HG03045 (cell line): ENCODE measurements around the gene DGCR8.
A peak's percentile ranks its signal among the peaks of the same experiment; 100 is the strongest.

Experiments
- ATAC-seq: cut with Tn5 transposase; IDR thresholded peaks from one replicate; pipeline ENCODE4 v1.9.1; 2021; ENCODE audit warnings: mild to moderate bottlenecking, moderate library complexity; ENCODE audit not compliant: unreplicated experiment

Gene DGCR8

DNA sequence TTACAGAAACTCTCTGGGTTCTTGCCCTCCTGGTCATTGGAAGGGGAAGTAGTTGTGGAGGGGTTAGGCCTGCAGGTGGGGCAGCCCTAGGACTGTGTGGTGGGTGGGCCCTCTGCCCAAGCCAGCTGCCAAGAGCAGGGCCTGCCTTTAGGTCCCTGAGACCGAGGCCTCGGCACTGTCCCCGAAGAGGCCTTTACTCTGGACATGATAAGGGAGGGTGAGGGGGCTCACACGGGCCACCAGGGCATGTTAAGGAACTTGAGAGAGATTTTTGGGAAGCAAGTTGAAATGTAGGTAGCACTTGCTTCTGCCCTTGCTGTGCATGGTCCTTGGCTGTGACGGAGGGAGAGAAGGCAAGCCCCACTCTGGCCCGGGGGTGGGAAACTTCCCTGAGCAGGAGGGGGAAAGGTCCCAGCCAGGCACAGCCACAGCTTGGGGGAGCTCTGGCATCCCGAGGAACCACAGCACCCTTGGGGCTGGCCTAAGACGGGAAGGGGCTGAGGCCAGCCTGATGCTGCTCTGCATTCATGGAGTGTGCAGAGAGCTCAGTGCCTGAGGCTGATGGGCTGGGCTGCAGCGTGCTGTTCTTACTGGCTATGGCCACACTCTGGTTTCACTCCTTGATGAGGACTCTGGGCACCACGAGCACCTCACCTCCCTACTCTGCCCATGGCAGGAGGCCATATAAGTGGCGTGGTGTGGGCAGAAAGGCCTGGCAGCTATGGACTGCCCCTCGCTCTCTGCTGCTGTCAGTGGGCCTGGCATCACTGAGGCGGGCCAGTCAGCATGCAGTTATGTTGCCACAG is 28.1 kb downstream of the DGCR8 start:
- no peak for ATAC-seq

DNA sequence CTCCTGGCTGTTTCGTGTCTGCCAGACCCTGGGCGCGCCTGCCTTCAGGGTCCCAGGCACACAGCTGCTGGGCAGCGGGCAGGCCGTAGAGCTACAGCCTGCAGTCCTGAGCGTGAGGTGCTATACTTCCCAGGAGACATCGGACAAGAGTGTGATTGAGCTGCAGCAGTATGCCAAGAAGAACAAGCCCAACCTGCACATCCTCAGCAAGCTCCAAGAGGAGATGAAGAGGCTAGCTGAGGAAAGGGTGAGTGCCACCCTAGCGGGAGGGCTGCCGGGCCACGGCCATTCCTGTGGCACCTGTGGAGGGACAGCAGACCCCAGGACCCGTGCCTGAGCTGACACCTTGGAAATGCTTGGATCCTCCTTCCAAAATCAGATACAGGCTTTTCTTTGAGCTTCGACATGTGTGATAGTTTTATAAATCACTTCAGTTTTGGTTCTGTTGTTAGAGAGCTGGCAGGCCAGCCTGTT is 28.8 kb downstream of the DGCR8 start:
- ATAC-seq: no peak

DNA sequence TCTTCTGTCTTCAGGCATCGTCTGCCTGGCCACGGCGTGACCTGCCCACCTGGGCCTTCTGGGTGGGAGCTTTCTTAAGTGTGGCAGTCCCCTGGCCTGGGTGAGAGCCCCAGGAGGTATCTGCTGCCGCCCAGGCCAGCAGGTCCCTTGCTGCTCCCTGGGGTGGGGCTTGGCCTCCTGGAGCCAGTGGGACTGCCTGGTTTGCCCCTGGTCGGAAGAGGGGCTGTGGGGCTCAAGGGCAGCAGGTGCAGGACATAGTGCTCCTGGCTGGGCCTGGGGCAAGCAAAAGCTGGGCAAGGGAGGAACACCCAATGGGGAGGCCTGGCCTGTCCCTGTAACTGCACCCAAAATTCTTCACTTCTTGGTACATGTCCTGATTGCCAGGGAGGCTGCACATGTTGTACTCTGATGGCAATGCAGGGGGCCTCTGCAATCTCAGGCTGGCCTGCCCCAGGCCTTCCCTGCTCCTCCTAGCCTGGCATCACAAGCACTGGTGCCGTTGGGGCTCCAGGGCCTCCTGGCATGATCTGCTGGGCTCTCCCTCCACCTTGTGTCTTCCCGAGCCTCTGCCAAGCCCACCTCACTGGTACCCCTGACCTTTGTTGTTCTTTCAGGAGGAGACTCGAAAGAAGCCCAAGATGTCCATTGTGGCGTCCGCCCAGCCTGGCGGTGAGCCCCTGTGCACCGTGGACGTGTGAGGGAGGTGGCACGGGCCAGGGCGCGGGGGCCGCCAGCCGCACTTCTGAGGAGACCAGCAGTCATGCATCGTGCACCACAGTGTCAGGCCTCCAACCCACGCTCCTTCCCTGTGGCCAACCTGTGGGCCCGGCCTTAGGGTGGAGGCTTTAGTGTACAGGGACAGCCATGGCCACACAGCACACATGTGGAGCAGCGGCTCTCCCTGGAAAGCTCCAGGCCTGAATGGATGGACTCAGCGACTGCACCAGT is 29.6 kb downstream of the DGCR8 start:
- ATAC-seq: no peak

DNA sequence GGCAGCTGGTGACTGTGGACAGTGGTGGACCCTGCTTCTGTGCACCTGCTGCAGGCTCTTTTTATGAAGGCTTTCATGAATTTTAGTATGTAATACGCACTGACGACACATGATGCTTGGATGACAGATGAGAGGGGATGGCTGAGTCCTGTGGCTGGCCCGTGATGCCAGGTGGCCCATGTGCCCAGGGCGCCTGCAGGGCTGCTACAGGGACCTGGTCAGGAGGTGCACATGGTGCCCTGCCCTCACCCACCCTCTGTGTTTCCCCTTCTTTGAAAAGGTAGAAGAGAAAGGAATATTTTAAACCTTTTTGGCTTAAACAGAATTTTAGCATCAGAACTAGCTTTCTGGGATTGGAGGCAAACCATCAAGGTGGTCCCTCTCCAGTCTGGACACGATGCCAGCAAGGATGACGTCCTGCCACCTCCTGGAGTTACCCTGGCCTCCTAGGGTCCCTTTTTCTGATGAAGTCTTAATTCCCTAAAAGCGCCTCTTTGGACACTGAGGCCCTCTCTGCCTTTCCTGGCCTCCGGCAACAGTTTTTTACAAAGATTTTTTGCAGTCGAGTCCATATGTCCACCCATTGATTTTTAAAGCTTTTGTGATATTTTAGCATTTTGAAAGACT is 30.4 kb downstream of the DGCR8 start:
- no peak for ATAC-seq

DNA sequence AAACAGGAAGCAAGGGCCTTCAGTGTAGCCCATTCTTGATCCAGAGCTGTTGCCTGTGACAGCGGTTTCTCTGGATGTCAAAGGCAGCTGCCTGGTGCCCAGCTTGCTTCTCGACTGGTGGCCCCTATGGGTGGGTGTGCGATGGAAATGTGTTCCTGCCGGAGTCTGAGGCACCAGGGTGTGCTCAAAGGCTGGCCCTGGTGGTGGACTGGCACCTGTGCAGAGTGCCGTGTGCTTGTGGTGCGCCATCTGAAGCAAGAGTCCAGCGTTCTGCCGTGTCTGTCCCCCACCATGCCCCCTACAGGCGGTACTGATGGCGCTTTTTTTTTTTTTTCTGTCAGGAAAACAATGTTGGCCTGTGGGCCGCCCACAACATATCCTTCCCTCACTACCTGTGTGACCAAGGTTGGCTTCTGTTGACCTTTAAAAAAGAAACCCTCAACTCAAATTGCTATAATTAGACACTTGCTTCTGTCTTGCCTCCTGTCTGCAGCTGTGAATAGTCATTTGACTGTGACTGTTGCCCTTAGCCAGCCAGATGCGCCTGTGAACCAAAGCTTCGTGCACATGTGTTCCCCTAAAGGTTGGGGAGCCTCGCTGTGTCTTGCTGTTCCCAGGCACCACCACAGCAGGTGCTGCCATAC is 31.1 kb downstream of the DGCR8 start:
- no peak for ATAC-seq

DNA sequence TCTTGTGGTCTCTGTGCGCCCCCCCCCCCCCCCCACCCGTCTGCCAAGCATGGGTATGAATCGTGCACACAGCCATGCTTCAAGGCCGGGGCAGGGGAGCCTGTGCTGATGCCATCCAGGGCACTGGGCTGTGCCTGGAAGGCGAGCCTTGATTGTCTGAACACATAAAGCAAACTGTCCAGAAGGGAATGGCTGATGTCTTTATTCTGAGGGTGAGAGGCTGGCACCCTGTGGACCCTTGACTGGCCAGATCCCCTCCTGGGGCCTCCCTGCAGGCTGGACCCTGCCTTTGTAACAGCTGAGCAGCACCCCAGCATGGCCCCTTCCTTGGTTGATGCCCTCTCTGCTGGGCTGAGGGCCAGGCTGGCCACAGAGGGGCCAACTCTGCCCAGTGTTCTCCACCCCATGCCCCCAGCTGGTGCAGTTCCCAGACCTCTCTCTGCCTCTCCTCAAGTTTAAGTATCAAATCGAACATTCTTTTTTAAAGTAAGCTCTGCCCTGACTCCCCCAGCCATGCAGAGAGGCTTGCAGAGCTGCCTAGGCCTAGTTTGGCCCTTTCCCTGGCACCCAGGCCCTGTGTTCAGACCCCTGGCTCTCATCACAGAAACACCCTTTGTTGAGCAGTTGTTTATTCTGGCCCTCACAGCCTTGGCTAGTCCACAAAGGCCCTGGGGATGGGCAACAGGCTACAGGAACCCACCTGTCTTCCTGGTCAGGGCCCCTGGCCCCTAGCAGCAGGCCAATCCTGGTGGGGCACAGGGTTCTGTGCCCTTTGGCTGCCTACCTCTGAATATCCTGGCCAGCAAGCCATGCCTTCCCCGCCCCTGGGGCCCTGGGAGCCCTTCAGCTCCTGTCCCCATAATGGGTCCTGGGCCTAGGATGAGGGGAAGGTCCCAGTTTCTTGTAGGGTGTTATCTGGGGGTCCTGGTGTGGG is 31.9 kb downstream of the DGCR8 start:
- ATAC-seq: no peak

DNA sequence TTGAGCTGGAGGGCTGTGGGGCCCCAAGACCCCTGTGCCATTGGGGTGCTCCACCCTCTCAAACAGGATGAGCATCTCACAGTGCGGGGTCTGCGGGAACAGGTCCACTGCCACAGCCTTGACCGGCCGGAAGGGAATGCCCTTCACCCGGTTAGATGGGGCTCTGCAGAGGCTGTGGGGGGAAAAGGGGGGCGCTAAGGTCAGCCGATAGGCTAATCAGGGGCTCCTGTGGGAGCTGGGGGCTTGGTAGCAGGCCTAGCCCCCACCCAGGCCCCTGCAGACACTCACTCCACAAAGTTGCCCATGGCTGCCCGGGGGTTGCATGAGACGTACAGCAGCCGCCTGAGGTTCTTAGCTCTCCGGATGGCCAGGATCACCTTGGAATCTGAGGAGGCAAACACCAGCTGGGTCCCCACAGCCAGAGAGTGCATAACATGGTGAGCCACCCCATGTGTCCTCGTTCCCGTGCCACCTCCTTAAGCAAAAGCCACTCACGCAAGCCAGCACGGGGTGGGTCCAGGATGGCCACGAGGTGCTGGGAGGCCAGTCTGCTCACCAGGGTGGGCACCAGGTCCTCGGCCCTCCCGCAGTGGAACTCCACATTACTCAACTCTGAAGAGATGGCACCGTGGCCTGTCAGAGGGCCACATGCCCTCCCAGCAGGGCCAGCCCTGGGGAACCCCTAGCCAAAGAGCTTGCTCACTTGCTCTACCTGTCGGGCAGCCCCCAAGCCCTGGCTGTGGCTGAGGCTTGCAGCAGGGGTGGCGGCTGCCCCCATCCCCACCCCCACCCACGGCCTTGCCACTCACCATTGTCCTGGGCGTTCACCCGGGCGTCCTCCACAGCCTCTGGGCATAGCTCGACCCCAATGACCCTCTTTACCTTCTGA is 32.8 kb downstream of the DGCR8 start:
- ATAC-seq: no peak

DNA sequence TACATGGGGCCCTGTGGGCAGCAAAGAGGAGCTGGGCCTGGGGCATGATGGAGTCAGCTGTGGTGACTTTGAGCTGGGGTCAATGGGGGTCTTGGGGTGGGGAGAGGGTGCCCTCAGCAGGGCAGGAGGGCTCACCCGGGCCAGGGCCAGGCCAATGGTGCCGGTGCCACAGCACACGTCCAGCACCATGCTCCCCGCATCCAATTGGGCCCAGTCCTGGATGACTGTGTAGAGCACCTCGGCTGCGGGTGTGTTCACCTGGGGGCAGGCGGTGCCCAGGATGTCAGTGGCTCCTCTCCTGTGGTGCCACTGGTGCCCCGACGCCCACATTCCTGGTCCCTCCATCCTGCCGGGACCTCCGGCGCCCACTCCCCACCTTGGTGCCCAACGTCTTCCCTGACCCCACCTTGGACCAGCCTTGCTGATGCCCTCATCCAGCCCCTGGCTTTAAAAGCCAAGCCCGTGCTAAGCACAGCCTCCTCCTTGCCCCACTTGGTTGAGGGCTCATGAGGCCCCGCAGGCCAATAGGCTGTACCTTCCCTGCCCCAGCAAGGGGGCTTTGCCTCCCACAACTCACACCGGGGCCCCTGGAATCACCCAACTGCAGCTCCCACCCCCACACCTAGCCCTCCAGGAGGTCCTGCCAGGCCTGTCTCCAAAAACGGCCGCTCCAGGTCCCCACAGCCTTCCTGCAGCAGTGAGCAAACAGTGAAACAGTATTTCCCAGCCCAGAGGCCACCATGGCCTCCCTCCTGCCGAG is 33.7 kb downstream of the DGCR8 start:
- ATAC-seq: no peak

DNA sequence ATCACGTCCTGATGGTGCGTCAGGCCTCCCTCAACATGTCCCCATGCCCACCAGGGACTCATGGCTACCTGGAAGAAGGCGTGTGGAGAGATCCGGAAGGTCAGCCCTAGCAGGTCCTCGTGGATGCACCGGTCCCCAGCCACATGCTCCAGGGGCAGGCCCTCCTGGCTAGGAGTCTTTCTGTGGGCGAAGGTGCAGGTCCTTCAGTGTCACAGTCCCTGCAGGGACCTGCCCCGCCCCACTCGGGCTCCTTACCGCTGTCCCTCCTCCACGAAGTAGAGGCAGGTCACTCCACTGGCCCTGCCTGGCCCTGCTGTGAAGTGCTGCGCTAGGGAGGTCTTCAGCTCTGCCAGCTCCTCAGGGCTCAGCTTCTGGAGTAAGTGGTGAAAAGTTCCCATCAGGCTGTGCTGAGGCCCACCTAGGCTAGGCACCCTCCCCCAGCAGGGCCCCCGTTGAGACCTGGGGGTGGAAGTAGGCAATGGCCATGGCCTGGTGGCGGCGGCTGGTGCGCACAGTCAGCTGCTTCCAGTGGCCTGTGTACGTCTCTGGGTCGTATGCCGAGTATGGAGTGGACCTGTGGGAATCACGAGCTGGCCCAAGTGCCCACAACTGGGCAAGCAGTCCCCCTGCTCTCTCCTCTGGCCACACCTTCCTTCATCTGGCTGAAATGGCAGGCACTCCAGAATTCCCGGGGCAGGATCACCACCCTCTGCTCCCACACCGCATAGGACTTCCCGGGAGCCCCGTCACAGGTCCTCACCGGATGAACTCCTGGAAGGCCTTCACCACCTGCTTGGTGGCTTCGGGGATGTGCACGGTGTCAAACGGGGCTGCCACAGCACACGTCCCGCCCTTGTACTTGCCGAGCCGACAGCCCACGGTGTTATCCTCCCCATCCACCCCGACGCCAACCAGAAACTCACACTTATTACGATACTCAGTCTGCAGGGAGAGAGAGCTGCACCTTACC is 34.8 kb downstream of the DGCR8 start:
- ATAC-seq: no peak

DNA sequence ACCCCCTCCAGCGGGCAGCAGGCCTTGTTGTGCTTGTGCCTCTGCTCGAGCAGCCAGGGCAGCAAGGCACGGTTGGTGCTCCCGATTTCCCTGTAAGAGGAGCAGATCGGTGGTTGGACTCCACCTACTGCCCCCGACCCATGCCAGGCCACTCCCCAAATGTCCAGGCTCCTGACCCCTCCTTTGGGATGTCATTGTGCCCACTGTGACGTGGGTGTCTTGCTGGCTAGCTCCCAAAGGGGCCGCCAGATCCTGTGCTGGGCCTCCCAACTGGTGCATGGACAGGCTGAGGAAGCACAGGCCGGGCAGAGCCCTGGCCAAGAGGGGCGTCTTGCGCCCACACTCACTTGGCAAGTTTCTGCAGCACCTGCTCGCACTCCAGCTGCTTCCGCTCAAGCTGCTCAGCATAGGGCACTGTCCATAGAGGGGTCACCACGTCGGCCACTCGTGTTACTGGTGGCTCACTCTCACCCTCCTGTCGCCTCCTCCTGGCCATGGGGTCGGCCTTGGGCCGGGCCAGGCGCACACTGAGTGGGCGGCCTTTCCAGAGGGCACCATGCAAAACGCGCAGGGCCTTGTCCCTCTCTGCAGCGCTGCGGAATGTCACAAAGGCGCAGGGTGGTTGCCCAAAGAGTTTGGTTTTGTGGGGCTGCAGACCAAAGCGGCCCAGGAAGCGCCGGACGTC is 35.8 kb downstream of the DGCR8 start, which contains the start of gene RANBP1:
Gene RANBP1 (plus strand): TSS at position 414 of the 685 bp plus-strand sequence. CDS start 81 bp downstream, at position 495.
- ATAC-seq: no peak

DNA sequence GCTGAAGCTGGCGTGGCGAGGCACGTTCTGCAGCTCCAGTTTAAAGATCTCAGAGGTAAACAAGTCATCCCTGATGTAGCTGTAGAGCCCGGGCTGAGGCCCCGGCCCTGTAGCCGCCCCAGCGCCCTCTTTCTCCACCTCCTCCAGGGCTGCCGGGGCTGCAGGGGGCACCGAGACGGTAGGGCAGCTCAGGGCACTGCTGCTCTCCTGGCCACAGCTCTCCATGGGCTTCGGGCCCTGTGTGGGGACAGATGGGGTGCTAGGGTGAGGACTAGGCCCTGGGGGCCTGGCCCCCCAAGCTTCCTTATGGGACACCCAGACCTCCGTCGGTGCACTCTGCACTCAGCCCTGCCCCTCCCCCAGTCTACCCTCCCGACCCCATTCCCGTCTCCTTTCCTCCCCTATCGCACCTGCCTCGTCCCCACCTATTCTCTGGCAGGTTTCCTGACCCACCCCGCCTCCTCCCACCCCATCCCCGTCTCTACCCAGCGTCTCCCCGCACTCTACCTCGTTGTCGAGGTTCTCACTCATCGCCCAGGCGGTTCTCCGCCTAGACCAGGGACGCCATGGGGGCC is 36.4 kb downstream of the DGCR8 start:
- no peak for ATAC-seq

DNA sequence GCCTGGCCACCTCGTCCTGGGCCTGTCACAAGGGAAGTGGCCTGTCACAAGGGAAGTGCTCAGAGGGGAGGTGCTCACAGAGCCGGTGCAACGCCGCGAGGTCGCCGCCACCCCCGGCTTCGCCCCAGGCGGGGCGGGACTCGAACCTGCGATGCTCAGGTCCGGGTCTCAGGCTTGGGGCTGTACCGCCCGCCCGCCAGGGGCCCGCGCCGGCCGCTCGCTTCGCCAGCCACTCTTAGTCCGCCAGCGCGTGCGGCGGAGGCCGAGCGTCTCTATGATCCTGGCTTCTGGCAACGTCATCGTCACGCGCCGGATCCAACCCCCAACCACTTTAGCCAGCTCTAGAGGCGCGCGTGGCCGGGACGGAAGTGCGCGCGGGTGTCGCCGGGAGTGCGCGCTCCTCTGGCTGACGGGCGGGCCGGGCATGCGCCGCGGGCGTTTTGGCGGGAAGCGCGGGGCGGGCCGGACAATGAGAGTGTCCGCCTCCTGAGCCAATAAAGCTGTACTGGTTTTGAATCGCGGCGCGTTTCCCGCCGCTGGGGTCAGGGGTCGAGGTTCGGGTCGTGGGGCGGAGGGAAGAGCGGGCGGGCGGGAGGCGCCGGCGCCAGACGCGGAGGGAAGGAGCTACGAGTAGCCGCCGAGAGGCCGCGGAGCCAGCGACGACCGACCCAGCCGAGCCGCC is 37.1 kb downstream of the DGCR8 start, which contains the start of gene TRMT2A:
Gene TRMT2A (minus strand): TSS at position 276 of the 682 bp plus-strand sequence. CDS start 320 bp downstream, outside the sequence.
- ATAC-seq: peak; percentile 75

DNA sequence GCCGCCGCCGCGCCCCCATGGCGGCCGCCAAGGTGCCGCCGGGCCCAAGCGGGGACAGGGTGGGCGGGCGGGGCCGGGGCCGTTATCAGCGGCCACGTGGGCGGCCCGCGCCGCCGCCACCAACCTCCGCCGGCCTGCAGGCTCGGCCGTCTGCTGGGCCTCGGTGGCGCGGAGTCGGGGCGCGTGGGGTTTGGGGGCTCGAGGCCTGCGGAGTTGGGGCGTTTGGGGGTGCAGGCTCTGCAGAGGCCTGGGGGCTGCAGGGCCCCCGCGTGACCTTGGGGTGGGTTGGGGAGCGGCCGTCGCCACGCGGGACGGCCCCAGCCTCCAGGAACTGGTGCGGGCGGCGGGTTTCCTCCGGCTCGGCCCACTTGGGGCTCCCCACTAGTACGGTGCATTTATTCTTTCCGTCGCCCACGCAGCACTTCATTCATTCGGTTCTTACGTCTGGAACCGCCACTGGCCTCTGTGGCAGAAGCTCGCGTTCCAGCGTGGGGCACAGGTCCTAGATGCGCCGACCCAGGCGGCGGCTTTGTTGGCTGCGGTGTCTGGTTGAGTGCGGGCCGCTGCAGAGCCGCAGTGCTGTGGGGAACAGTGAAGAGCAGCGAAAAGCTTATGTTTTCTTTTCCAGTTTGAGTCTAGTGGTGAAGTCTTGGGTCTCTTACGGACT is 37.7 kb downstream of the DGCR8 start:
- ATAC-seq: peak; percentile 20

DNA sequence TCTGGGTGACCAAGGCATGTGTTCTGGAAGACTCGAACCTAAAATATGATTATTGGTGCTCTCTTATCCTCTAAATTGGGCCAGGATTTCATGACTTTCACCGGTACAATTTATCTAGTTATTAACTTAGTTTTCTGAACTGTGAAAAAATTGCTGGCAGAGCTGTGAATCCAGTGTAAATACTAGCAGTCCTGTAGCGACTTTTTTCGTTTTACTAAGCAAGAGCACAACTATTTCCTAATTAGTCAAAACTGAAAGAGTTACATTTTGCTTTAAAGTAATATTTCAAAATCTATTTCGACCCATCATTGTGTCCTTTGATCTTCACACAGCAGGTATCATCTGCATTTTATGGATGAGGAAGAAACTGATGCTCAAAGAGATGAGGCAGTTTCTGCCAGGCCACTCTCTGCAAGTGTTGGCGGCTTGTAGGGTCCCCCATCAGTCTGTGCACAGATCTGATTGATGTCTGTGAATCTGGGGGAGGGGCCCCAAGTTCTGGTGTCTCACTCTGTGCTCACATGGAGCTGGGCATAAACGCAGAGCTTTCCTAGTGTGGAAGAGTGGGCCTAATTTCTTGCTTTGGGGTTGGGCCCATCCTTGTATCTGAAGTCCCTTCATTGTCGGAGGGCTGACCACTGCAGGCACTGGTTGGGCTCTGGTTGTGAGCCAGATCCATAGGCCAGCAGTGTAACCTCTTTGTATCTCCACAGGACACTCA is 38.4 kb downstream of the DGCR8 start:
- ATAC-seq: no peak
